Measurements from ENCODE around the gene DOCK3.

DNA sequence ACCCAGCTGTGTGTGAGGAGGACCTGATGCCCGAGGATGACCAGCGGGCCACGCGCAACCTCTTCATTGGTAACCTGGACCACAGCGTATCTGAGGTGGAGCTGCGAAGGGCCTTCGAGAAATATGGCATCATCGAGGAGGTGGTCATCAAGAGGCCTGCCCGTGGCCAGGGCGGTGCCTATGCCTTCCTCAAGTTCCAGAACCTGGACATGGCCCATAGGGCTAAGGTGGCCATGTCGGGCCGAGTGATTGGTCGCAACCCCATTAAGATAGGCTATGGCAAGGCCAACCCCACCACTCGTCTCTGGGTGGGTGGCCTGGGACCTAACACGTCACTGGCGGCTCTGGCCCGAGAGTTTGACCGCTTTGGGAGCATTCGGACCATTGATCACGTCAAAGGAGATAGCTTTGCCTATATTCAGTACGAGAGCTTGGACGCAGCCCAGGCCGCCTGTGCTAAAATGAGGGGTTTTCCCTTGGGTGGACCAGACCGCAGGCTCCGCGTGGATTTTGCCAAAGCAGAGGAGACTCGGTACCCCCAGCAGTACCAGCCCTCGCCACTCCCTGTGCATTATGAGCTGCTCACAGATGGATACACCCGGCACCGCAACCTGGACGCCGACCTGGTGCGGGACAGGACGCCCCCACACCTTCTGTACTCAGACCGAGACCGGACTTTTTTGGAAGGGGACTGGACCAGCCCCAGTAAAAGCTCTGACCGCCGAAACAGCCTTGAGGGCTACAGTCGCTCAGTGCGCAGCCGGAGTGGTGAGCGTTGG lies 717.8 kb downstream of the DOCK3 start:
- TF ChIP-seq CTCF (IDR thresholded peaks at IDR 0.05 in 8 of 11, conservative IDR thresholded peaks at IDR 0.05 in 3 of 11) (no peak), POLR2AphosphoS5 (IDR thresholded peaks at IDR 0.05) (no peak)

Measured in spleen (tissue), 7 donors.